ENCODE data around the gene TBC1D16. TPM values are rescaled to one million over a fixed set of nuclear protein-coding genes. Genes with fewer than 3 reads are reported as not detected.

The TBC1D16 gene
- total RNA-seq, 6 experiments from 2014 or later: 5.8 to 21.0 (median 14.4) TPM

- Histone ChIP-seq H3K27me3 (no peaks in the 10 kb centered on the region), H3K36me3 (no peaks in the 10 kb centered on the region), H3K9me3 (no peaks in the 10 kb centered on the region), H3K27ac (no peak overlapping the region), H3K4me1 (peaks cover 0 to 21% (median 7%) of the 10 kb centered on the region in 4 donors), H3K4me3 (no peak overlapping the region)
- ATAC-seq (no peak), DNase-seq (peak in 1 of 3 donors; percentile 51)
- 41% methylated on average over 9 of the region's 18 CpGs for WGBS (ENCODE audit: insufficient coverage, low coverage, low lambda C conversion rate, missing lambda C conversion rate)
- intact Hi-C loops (cut with DNase I): loop anchor here in 1 of 2 donors (10.0 kb wide), 1 partner anchor 63 kb away; no protein-coding TSS in a partner anchor
- no peak for TF ChIP-seq POLR2A (IDR thresholded peaks at IDR 0.05)
- TF ChIP-seq CTCF (IDR thresholded peaks at IDR 0.05): no peak
Measured at GRCh38 chr17:79922116-79922601, 113.5 kb downstream of the TBC1D16 start.

- no peak overlapping the region for H3K4me3 ChIP-seq
Measured at GRCh38 chr17:79921411-79922115, 114.1 kb downstream of the TBC1D16 start.

GRCh38 chr17:79920751-79921410 is 114.8 kb downstream of the TBC1D16 start:
- no peak overlapping the region for H3K27ac ChIP-seq

More at GRCh38 chr17:79921411-79922115, 114.1 kb downstream of the TBC1D16 start:
- H3K9me3 ChIP-seq: no peaks in the 10 kb centered on the region
- ATAC-seq (no peak), DNase-seq (no peak)
- H3K27me3 ChIP-seq: no peaks in the 10 kb centered on the region
- H3K27ac ChIP-seq: no peak overlapping the region
- H3K4me1 ChIP-seq: peaks cover 0 to 21% (median 7%) of the 10 kb centered on the region in 4 donors
- H3K36me3 ChIP-seq: no peaks in the 10 kb centered on the region
- 52% methylated on average over 17 of the region's 28 CpGs for WGBS (ENCODE audit: insufficient coverage, low coverage, low lambda C conversion rate, missing lambda C conversion rate)
- intact Hi-C loops (cut with DNase I): loop anchor here in 1 of 2 donors (10.0 kb wide), 1 partner anchor 63 kb away; no protein-coding TSS in a partner anchor
- TF ChIP-seq POLR2A (IDR thresholded peaks at IDR 0.05) (no peak), CTCF (IDR thresholded peaks at IDR 0.05) (no peak)

More at GRCh38 chr17:79920751-79921410, 114.8 kb downstream of the TBC1D16 start:
- Histone ChIP-seq H3K36me3 (no peaks in the 10 kb centered on the region), H3K9me3 (no peaks in the 10 kb centered on the region), H3K4me1 (peaks cover 0 to 21% (median 7%) of the 10 kb centered on the region in 4 donors), H3K4me3 (no peak overlapping the region), H3K27me3 (no peaks in the 10 kb centered on the region)
- TF ChIP-seq POLR2A (IDR thresholded peaks at IDR 0.05): no peak
- no peak for TF ChIP-seq CTCF (IDR thresholded peaks at IDR 0.05)
- intact Hi-C loops (cut with DNase I): loop anchor here in 1 of 2 donors (10.0 kb wide), 1 partner anchor 64 kb away; no protein-coding TSS in a partner anchor
- no peak for ATAC-seq
- WGBS (ENCODE audit: insufficient coverage, low coverage, low lambda C conversion rate, missing lambda C conversion rate): no CpG with 5 or more reads among the region's 19 CpGs
- no peak for DNase-seq

All from right lobe of liver (tissue), 6 donors.